SK-N-SH (cell line): ENCODE measurements around the gene RAB3C. TPM values are rescaled to one million over a fixed set of nuclear protein-coding genes. Genes with fewer than 3 reads are reported as not detected.
"Not testable (repeated sequence)": the region's sequence is repeated elsewhere in the genome, so short reads cannot be mapped to it uniquely, and the experiment has no call there.

Experiments
- CTCF ChIA-PET: fragments of 300-600, 350-600 bp; formaldehyde crosslinking; extraction: SDS; loops from one replicate; lab custom pipeline; 2021; lab: Yijun Ruan, JAX
- POLR2A ChIA-PET: fragments of 350-600 bp; sonication (Branson Sonifier 250); formaldehyde crosslinking; extraction: SDS; loops from one replicate; lab custom pipeline; 2020; ENCODE audit warnings: antibody characterized with exemption, inconsistent platforms; lab: Yijun Ruan, JAX
- DNase-seq: peaks from one replicate; pipeline ENCODE4 v3.0.0; 2012
- H2AFZ ChIP-seq: fragments of 200-600 bp; sonication (generic); 2 replicates; pipeline ENCODE4 v1.8.1; 2016; ENCODE audit warnings: antibody characterized with exemption, mild to moderate bottlenecking, low read depth
- H3F3A ChIP-seq: fragments of 200-600 bp; sonication (generic); replicated peaks from 2 replicates; pipeline ENCODE3; 2016; ENCODE audit warnings: antibody characterized with exemption, mild to moderate bottlenecking; ENCODE audit not compliant: insufficient read depth
- H3K27ac ChIP-seq, 2 experiments: fragments of 200-500 bp in 1 of 2; fragments of 200-600 bp in 1 of 2; sonication (Bioruptor generic) in 1 of 2; sonication (generic), shearing (Covaris generic) in 1 of 2; 2 replicates each; pipeline versions ENCODE4 v1.5.1 to v1.6.1; 2014 to 2016; ENCODE audit warnings: low read depth in 2 of 2, inconsistent platforms in 1 of 2, low read length in 1 of 2, mild to moderate bottlenecking in 1 of 2, mixed read lengths in 1 of 2
- H3K27me3 ChIP-seq: fragments of 200-600 bp; sonication (generic), shearing (Covaris generic); 2 replicates; pipeline ENCODE4 v1.6.1; 2016; ENCODE audit warnings: mixed run types; ENCODE audit not compliant: insufficient read depth
- H3K36me3 ChIP-seq, 2 experiments: fragments of 200-500 bp in 1 of 2; fragments of 200-600 bp in 1 of 2; sonication (Bioruptor generic) in 1 of 2; sonication (generic) in 1 of 2; replicated peaks in 1 of 2; 2 replicates each; pipeline versions ENCODE3 to v1.5.1; 2014 to 2016; ENCODE audit warnings: low read length in 1 of 2, mild to moderate bottlenecking in 1 of 2; ENCODE audit not compliant: insufficient read depth in 2 of 2, control insufficient read depth in 1 of 2
- H3K4me1 ChIP-seq, 2 experiments: fragments of 200-500 bp in 1 of 2; fragments of 200-600 bp in 1 of 2; sonication (Bioruptor generic) in 1 of 2; sonication (generic), shearing (Covaris generic) in 1 of 2; 2 replicates each; pipeline versions ENCODE4 v1.5.1 to v1.6.1; 2014 to 2016; ENCODE audit warnings: low read depth in 1 of 2, low read length in 1 of 2, mixed run types in 1 of 2; ENCODE audit not compliant: insufficient read depth in 2 of 2, control insufficient read depth in 1 of 2
- H3K4me2 ChIP-seq: fragments of 200-600 bp; sonication (generic), shearing (Covaris generic); 2 replicates; pipeline ENCODE4 v1.6.1; 2017; ENCODE audit warnings: mixed run types
- H3K4me3 ChIP-seq, 2 experiments: fragments of 200-500 bp in 1 of 2; fragments of 200-600 bp in 1 of 2; sonication (Bioruptor generic) in 1 of 2; sonication (generic), shearing (Covaris generic) in 1 of 2; 2 replicates each; pipeline versions ENCODE4 v1.5.1 to v1.8.1; 2014 to 2016; ENCODE audit warnings: low read depth in 2 of 2, inconsistent platforms in 1 of 2, low read length in 1 of 2, mild to moderate bottlenecking in 1 of 2, mixed read lengths in 1 of 2, moderate library complexity in 1 of 2
- H3K79me2 ChIP-seq: fragments of 200-600 bp; sonication (generic); 2 replicates; pipeline ENCODE4 v1.8.1; 2017; ENCODE audit warnings: mild to moderate bottlenecking; ENCODE audit not compliant: insufficient read depth
- H3K9ac ChIP-seq: fragments of 200-600 bp; sonication (generic); 2 replicates; pipeline ENCODE4 v1.6.1; 2017; ENCODE audit warnings: mixed run types
- H3K9me2 ChIP-seq: fragments of 200-600 bp; sonication (generic); 2 replicates; pipeline ENCODE4 v1.6.1; 2017; ENCODE audit warnings: mixed run types
- H3K9me3 ChIP-seq: fragments of 200-600 bp; sonication (generic); 2 replicates; pipeline ENCODE4 v1.6.1; 2017; ENCODE audit warnings: mixed run types, mild to moderate bottlenecking, moderate library complexity
- H4K20me1 ChIP-seq: fragments of 200-600 bp; sonication (generic); 2 replicates; pipeline ENCODE4 v1.6.1; 2017; ENCODE audit warnings: mild to moderate bottlenecking, mixed run types; ENCODE audit not compliant: insufficient read depth
- CHD2 ChIP-seq: fragments of 150-350 bp; IDR thresholded peaks from 2 replicates; pipeline ENCODE4 v1.6.1; 2018; ENCODE audit warnings: low read length; ENCODE audit not compliant: partially characterized antibody
- EZH2phosphoT487 ChIP-seq: fragments of 200-600 bp; sonication (generic); IDR thresholded peaks from 2 replicates; pipeline ENCODE4 v1.6.1; 2017; ENCODE audit warnings: low read depth, mixed run types, mild to moderate bottlenecking, antibody characterized with exemption, moderate library complexity, borderline replicate concordance
- NFIC ChIP-seq: IDR thresholded peaks from 2 replicates; pipeline ENCODE4 v1.4.0; 2012; ENCODE audit warnings: borderline replicate concordance
- SIN3A ChIP-seq: IDR thresholded peaks from 2 replicates; pipeline ENCODE4 v1.6.1; 2012; ENCODE audit warnings: low read depth, mild to moderate bottlenecking, low read length, moderate library complexity, borderline replicate concordance
- SMC3 ChIP-seq: IDR thresholded peaks from 2 replicates; pipeline ENCODE4 v1.6.1; 2012; ENCODE audit warnings: low read depth, low read length, improper control_type of control experiment
- WGBS: methylation state at CpG from one replicate; pipeline ENCODE4 v1.1.6; 2017; ENCODE audit warnings: low lambda C conversion rate; 5-methylcytosine and 5-hydroxymethylcytosine counted together
- polyA plus RNA-seq, 3 experiments: library from polyadenylated mRNA; depleted of rRNA; stranded (reverse); fragments of >200 nt; gene quantifications; 2 replicates each; pipeline ENCODE4 v1.2.3, GENCODE V29; 2012
- TF ChIP-seq, protein P1 (sequence below): IDR thresholded peaks from 2 replicates; pipeline ENCODE4 v1.6.1; 2012; ENCODE audit warnings: mild to moderate bottlenecking, low read depth, low read length, moderate library complexity
- TF ChIP-seq, protein P2 (sequence below): IDR thresholded peaks from 2 replicates; pipeline ENCODE4; 2012

RAB3C gene
- polyA plus RNA-seq, 1 of the 3 experiments (the other 2 are of a cell fraction), result 0.03 TPM

DNA sequence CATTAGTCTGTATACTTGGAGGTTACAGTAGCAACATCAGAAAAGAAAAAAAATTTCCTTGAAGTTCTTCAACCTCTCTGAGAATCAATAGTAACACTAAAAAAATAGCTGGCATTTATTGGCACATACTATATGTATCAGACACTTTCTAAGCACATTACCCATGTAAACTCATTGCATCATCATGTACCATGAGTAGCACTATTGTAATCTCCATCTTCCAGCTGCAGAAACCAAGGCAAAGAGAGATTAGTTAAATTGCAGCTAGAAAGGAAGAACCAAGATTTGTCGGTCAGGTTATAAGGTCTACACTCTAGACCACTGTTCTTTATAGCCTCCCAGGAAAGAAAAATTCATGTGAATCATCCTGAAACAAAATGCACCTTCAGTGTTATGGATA, 31.4 kb upstream of the RAB3C start:
- WGBS, result 59% methylated on average over 1 of the region's 1 CpG
- Histone ChIP-seq H3K79me2 (no peaks in the 10 kb centered on the region), H3K36me3 (no peaks in the 10 kb centered on the region), H3K9me2 (no peaks in the 10 kb centered on the region), H3K27me3 (no peaks in the 10 kb centered on the region), H3K9me3 (no peaks in the 10 kb centered on the region), H3K4me2 (no peak overlapping the region), H3K4me1 (peaks cover 0 to 6% of the 10 kb centered on the region in 2 experiments; a peak in 2 of 4 replicates), H3K27ac (no peak overlapping the region), H2AFZ (no peak overlapping the region), H4K20me1 (no peaks in the 10 kb centered on the region), H3K9ac (no peak overlapping the region), H3K4me3 (no peak overlapping the region), H3F3A (no peaks in the 10 kb centered on the region)
- no peak for DNase-seq
- POLR2A ChIA-PET, result no interaction called here
- CTCF ChIA-PET, result no interaction called here
- TF ChIP-seq SIN3A (no peak), EZH2phosphoT487 (no peak), CHD2 (no peak), NFIC (no peak), SMC3 (no peak)
- TF ChIP-seq, protein P1, sequence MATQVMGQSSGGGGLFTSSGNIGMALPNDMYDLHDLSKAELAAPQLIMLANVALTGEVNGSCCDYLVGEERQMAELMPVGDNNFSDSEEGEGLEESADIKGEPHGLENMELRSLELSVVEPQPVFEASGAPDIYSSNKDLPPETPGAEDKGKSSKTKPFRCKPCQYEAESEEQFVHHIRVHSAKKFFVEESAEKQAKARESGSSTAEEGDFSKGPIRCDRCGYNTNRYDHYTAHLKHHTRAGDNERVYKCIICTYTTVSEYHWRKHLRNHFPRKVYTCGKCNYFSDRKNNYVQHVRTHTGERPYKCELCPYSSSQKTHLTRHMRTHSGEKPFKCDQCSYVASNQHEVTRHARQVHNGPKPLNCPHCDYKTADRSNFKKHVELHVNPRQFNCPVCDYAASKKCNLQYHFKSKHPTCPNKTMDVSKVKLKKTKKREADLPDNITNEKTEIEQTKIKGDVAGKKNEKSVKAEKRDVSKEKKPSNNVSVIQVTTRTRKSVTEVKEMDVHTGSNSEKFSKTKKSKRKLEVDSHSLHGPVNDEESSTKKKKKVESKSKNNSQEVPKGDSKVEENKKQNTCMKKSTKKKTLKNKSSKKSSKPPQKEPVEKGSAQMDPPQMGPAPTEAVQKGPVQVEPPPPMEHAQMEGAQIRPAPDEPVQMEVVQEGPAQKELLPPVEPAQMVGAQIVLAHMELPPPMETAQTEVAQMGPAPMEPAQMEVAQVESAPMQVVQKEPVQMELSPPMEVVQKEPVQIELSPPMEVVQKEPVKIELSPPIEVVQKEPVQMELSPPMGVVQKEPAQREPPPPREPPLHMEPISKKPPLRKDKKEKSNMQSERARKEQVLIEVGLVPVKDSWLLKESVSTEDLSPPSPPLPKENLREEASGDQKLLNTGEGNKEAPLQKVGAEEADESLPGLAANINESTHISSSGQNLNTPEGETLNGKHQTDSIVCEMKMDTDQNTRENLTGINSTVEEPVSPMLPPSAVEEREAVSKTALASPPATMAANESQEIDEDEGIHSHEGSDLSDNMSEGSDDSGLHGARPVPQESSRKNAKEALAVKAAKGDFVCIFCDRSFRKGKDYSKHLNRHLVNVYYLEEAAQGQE, result no peak
- TF ChIP-seq, protein P2, sequence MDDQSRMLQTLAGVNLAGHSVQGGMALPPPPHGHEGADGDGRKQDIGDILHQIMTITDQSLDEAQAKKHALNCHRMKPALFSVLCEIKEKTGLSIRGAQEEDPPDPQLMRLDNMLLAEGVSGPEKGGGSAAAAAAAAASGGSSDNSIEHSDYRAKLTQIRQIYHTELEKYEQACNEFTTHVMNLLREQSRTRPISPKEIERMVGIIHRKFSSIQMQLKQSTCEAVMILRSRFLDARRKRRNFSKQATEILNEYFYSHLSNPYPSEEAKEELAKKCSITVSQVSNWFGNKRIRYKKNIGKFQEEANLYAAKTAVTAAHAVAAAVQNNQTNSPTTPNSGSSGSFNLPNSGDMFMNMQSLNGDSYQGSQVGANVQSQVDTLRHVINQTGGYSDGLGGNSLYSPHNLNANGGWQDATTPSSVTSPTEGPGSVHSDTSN, result no peak

DNA sequence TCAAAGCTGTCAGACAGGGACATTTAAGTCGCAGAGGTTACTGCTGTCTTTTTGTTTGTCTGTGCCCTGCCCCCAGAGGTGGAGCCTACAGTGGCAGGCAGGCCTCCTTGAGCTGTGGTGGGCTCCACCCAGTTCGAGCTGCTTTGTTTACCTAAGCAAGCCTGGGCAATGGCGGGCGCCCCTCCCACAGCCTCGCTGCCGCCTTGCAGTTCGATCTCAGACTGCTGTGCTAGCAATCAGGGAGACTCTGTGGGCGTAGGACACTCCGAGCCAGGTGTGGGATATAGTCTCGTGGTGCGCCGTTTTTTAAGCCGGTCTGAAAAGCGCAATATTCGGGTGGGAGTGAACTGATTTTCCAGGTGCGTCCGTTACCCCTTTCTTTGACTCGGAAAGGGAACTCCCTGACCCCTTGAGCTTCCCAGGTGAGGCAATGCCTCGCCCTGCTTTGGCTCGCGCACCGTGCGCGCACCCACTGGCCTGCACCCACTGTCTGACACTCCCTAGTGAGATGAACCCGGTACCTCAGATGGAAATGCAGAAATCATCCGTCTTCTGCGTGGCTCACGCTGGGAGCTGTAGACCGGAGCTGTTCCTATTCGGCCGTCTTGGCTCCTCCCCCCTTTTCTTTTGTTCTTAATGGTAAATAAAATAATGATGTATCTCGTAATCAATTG, 25.1 kb upstream of the RAB3C start:
- POLR2A ChIA-PET, H3K4me3 ChIP-seq, H3K4me1 ChIP-seq, H3K79me2 ChIP-seq, H3K4me2 ChIP-seq, H3K9me3 ChIP-seq, DNase-seq, CTCF ChIA-PET, H3F3A ChIP-seq, H3K9ac ChIP-seq, H3K36me3 ChIP-seq, H4K20me1 ChIP-seq, H3K9me2 ChIP-seq, H3K27ac ChIP-seq, H2AFZ ChIP-seq, H3K27me3 ChIP-seq: not testable (repeated sequence)
- WGBS, result 70% methylated on average over 18 of the region's 32 CpGs

DNA sequence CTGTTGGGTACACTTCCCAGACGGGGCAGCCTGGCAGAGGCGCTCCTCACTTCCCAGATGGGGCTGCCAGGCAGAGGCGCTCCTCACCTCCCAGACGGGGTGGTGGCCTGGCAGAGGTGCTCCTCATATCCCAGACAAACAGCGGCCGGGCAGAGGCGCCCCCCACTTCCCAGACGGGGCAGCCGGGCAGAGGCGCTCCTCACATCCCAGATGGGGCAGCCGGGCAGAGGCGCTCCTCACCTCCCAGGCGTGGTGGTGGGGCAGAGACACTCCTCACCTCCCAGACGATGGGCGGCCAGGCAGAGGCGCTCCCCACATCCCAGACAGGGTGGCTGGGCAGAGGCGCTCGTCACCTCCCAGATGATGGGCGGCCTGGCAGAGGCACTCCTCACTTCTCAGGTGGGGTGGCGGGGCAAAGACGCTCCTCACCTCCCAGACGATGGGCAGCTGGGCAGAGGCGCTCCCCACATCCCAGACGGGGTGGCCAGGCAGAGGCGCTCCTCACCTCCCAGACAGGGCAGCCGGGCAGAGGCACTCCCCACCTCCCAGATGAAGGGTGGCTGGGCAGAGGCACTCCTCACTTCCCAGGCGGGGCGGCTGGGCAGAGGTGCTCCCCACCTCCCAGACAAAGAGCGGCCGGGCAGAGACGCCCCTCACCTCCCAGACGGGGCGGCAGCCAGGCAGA, 19.7 kb upstream of the RAB3C start:
- CTCF ChIA-PET, result not testable (repeated sequence)

DNA sequence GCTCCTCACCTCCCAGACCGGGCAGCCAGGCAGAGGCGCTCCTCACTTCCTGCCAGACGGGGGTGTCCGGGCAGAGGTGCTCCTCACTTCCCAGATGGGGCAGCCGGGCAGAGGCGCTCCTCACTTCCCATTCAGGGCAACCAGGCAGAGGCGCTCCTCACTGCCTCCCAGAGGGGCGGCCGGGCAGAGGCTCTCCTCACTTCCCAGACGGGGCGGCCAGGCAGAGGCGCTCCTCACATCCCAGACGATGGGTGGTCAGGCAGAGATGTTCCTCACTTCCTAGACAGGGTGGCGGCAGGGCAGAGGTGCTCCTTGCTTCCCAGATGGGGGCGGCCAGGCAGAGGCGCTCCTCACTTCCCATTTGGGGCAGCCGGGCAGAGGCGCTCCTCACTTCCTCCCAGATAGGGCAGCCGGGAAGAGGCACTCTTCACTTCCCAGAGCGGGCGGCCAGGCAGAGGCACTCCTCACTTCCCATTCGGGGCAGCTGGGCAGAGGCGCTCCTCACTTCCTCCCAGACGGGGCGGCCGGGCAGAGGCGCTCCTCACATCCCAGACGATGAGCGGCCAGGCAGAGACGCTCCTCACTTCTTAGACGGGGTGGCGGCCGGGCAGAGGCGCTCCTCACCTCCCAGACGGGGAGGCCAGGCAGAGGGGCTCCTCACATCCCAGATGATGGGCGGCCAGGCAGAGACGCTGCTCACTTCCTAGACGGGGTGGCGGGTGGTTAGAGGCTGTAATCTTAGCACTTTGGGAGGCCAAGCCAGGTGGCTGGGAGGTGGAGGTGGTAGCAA, 18.6 kb upstream of the RAB3C start:
- H2AFZ ChIP-seq, H3K4me3 ChIP-seq, H3K36me3 ChIP-seq, H4K20me1 ChIP-seq, H3K79me2 ChIP-seq, POLR2A ChIA-PET, DNase-seq, H3F3A ChIP-seq, H3K4me1 ChIP-seq, H3K9me3 ChIP-seq, H3K9ac ChIP-seq, CTCF ChIA-PET, H3K27me3 ChIP-seq, H3K9me2 ChIP-seq, H3K27ac ChIP-seq, H3K4me2 ChIP-seq: not testable (repeated sequence)
- 96% methylated on average over 5 of the region's 39 CpGs for WGBS

More for the DNA sequence above, 19.7 kb upstream of the RAB3C start:
- H3K36me3 ChIP-seq, H2AFZ ChIP-seq, H3K9me3 ChIP-seq, H3K4me1 ChIP-seq, H4K20me1 ChIP-seq, DNase-seq, POLR2A ChIA-PET, H3K4me3 ChIP-seq, H3K4me2 ChIP-seq, H3K27ac ChIP-seq, H3K27me3 ChIP-seq, H3K79me2 ChIP-seq, H3F3A ChIP-seq, H3K9me2 ChIP-seq, H3K9ac ChIP-seq: not testable (repeated sequence)
- WGBS, result 52% methylated on average over 7 of the region's 33 CpGs
